Heart right ventricle (tissue), 16 donors: ENCODE data around the gene CEACAM19. TPM values are rescaled to one million over a fixed set of nuclear protein-coding genes. Genes with fewer than 3 reads are reported as not detected.

Experiments used
- ATAC-seq, 8 donors: fragments of 200-7000 bp; cut with Tn5 transposase; one replicate each; pipeline ENCODE4 v1.9.1; 2020; ENCODE audit warnings: mild to moderate bottlenecking in 8 of 8, moderate library complexity in 8 of 8, moderate number of reproducible peaks in 1 of 8
- DNase-seq, 2 donors: peaks; one replicate each; pipeline ENCODE4 v3.0.0-alpha.2; 2020
- H3K27ac ChIP-seq, 10 donors: fragments of 200-600 bp; sonication (generic) in 2 of 10; one replicate each; pipeline versions ENCODE4 v1.5.0 to v1.8.0; 2020 to 2022; ENCODE audit warnings: mild to moderate bottlenecking in 3 of 10
- H3K27me3 ChIP-seq, 7 donors: fragments of 200-600 bp; one replicate each; pipeline ENCODE4 v1.8.0; 2021 to 2022; ENCODE audit warnings: mild to moderate bottlenecking in 2 of 7
- H3K36me3 ChIP-seq, 9 donors: fragments of 200-600 bp; sonication (generic) in 1 of 9; one replicate each; pipeline versions ENCODE4 v1.5.0 to v1.8.0; 2020 to 2022; ENCODE audit warnings: mild to moderate bottlenecking in 2 of 9
- H3K4me1 ChIP-seq, 9 donors: fragments of 200-600 bp; sonication (generic) in 1 of 9; one replicate each; pipeline versions ENCODE4 v1.5.0 to v1.8.0; 2020 to 2022; ENCODE audit warnings: mild to moderate bottlenecking in 4 of 9
- H3K4me3 ChIP-seq, 10 donors: fragments of 200-600 bp; sonication (generic) in 2 of 10; one replicate each; pipeline versions ENCODE4 v1.5.0 to v1.8.0; 2020 to 2022; ENCODE audit warnings: mild to moderate bottlenecking in 7 of 10, moderate library complexity in 2 of 10
- H3K9me3 ChIP-seq, 11 donors: fragments of 200-600 bp in 10 of 11; sonication (generic) in 2 of 11; one replicate each; pipeline versions ENCODE4 v1.5.0 to v1.8.0; 2013 to 2022; ENCODE audit warnings: mild to moderate bottlenecking in 2 of 11, control low read depth in 1 of 11, moderate library complexity in 1 of 11
- CTCF ChIP-seq, 9 donors: fragments of 200-600 bp; sonication (generic) in 2 of 9; IDR thresholded peaks; one replicate each; pipeline versions ENCODE4 v1.5.0 to v1.8.0; 2021 to 2022; ENCODE audit warnings: antibody characterized with exemption in 9 of 9, mild to moderate bottlenecking in 5 of 9, moderate library complexity in 1 of 9
- WGBS, 2 donors: extraction: QIAGEN DNeasy Blood & Tissue Kit; methylation state at CpG; one replicate each; pipeline ENCODE4 v1.1.7; 2013; ENCODE audit warnings: inconsistent platforms in 1 of 2; 5-methylcytosine and 5-hydroxymethylcytosine counted together
- intact Hi-C, 10 donors: fragments of 100-400 bp; cut with DNase I; formaldehyde crosslinking; loops; one replicate each; pipeline versions ENCODE4 v1.11.1 to v1.14.2; 2022
- polyA plus RNA-seq, 2 donors: library from polyadenylated mRNA; stranded (reverse); fragments of 200-250 nt; gene quantifications; one replicate each; pipeline ENCODE4 v1.2.3, GENCODE V29; 2013
- total RNA-seq, 10 donors: library from RNA; stranded (reverse); fragmentation: NEBNext Ultra II Directional in 3 of 10; extraction: Animal tissue kit (Norgen Biotek cat#: 25700) in 3 of 10; gene quantifications; one replicate each; pipeline versions ENCODE4 v1.2.1 to v1.2.4, GENCODE V29; 2021 to 2023
- donor health status: Arrhythmogenic right ventricular cardiomyopathy.
- donor health status: ischemic (EF 13 %, LVEDD 7.1; RV severe dilation, severe dysfunction).
- donor health status: healthy with polysubstance abuse.
- donor health status: DM: no; HTN: yes; CAD: no.
- donor health status: DM: no; HTN: no; CAD: no.
- donor health status: ischemic (EF 25% LVEDD 6.9; RV normal size, moderate dysfunction).
- donor health status: ischemic (EF 25% LVEDD 5.7; RV mildly dilated, moderate dysfunction).
- donor health status: healthy.
- donor health status: DM: yes; HTN: yes; CAD: no.
- donor health status: Ischemic cardiomyopathy.
- donor health status: ischemic (EF 35%, LVEDD 5.7; RV mildly dilated, moderate dysfunction).
- donor health status: nonischemic (EF 11% LVEDD 7.7; RV severe dilation, severe dysfunction).
- donor health status: DM: yes; HTN: yes; CAD: no.
- donor health status: PGD.
- donor health status: ischemic (EF 29% LVEDD 5.4; RV normal size, mild dysfunction).
- donor health status: nonischemic (EF 23%, LVEDD 6.1; RV moderate dilation, normal function).

The CEACAM19 gene
- total and polyA plus RNA-seq, 12 donors: 3.3 to 36.8 (median 5.5) TPM

- no peak for DNase-seq
- peak overlapping the region in 9 of 10 donors; percentile 5 to 66 (median 18) for H3K27ac ChIP-seq
- TF ChIP-seq CTCF (IDR thresholded peaks at IDR 0.05): no peak
- intact Hi-C loops: loop anchor here in 8 of 10 donors (2.0 to 10.0 kb wide), 6 partner anchors 34 to 122 kb away; partner anchors contain the start of gene NECTIN2 (in 2 of the 8)
- WGBS, 2 donors: 49 to 50% methylated on average over 21 of the region's 21 CpGs
- no peak for ATAC-seq
- peaks cover 19 to 80% (median 63%) of the 10 kb centered on the region in 9 donors for H3K4me1 ChIP-seq
- no peak overlapping the region for H3K4me3 ChIP-seq
- H3K9me3 ChIP-seq: no peaks in the 10 kb centered on the region
- H3K36me3 ChIP-seq: no peaks in the 10 kb centered on the region
- no peaks in the 10 kb centered on the region for H3K27me3 ChIP-seq
Observed at GRCh38 chr19:44722131-44723121, 51.1 kb downstream of the CEACAM19 start.

- Histone ChIP-seq H3K36me3 (no peaks in the 10 kb centered on the region), H3K4me1 (peaks cover 17 to 70% (median 53%) of the 10 kb centered on the region in 9 donors), H3K4me3 (no peak overlapping the region), H3K27ac (peak overlapping the region in 9 of 10 donors; percentile 0 to 60 (median 28)), H3K9me3 (no peaks in the 10 kb centered on the region), H3K27me3 (no peaks in the 10 kb centered on the region)
- 61% methylated on average over 10 of the region's 10 CpGs for WGBS, 2 donors
- peak in 7 of 8 donors; percentile 32 to 56 (median 43) for ATAC-seq
- TF ChIP-seq CTCF (IDR thresholded peaks at IDR 0.05): no peak
- intact Hi-C loops: loop anchor here in 8 of 10 donors (2.0 to 10.0 kb wide), 6 partner anchors 34 to 121 kb away; partner anchors contain the start of gene NECTIN2 (in 2 of the 8)
- no peak for DNase-seq
Observed at GRCh38 chr19:44723299-44723951, 52.1 kb downstream of the CEACAM19 start.

- TF ChIP-seq CTCF (IDR thresholded peaks at IDR 0.05): peak; percentile 94 to 100 (median 99)
- intact Hi-C loops: loop anchor here (1.0 to 10.0 kb wide), 7 partner anchors 33 to 121 kb away; partner anchors contain the start of gene NECTIN2 (in 2 of the 10)
- 11 to 14% methylated on average over 7 of the region's 7 CpGs for WGBS, 2 donors
- Histone ChIP-seq H3K4me3 (no peak overlapping the region), H3K9me3 (no peaks in the 10 kb centered on the region), H3K4me1 (peaks cover 12 to 65% (median 48%) of the 10 kb centered on the region in 9 donors), H3K27ac (peak overlapping the region in 9 of 10 donors; percentile 0 to 60 (median 28)), H3K36me3 (no peaks in the 10 kb centered on the region), H3K27me3 (no peaks in the 10 kb centered on the region)
- ATAC-seq (peak; percentile 89 to 94 (median 90)), DNase-seq (peak; percentile 83 to 84)
Observed at GRCh38 chr19:44723952-44724319, 52.7 kb downstream of the CEACAM19 start.

GRCh38 chr19:44725251-44725650, 54.0 kb downstream of the CEACAM19 start:
- DNase-seq (peak in 1 of 2 donors; percentile 52), ATAC-seq (peak in 7 of 8 donors; percentile 37 to 66 (median 58))
- intact Hi-C loops: loop anchor here in 4 of 10 donors (2.0 to 10.0 kb wide), 2 partner anchors 46 to 120 kb away; partner anchors contain the start of gene NECTIN2 (in 2 of the 4)
- H3K27ac ChIP-seq: peak overlapping the region in 5 of 10 donors; percentile 29 to 54 (median 47)
- no peak for TF ChIP-seq CTCF (IDR thresholded peaks at IDR 0.05)
- no peaks in the 10 kb centered on the region for H3K36me3 ChIP-seq
- H3K27me3 ChIP-seq: no peaks in the 10 kb centered on the region
- H3K9me3 ChIP-seq: no peaks in the 10 kb centered on the region
- H3K4me1 ChIP-seq: peaks cover 7 to 59% (median 42%) of the 10 kb centered on the region in 9 donors
- peak overlapping the region in 4 of 10 donors; percentile 0 to 12 (median 7) for H3K4me3 ChIP-seq
- 14 to 16% methylated on average over 18 of the region's 18 CpGs for WGBS, 2 donors
